Caco-2 (cell line): ENCODE measurements around the gene ALG12. TPM values are rescaled to one million over a fixed set of nuclear protein-coding genes. Genes with fewer than 3 reads are reported as not detected.

Source experiments
- BruUV-seq: library from RNA; stranded (reverse); fragments of 400-500 nt; replicated peaks from 2 replicates; lab custom pipeline; 2021; lab: Mats Ljungman, UMichigan
- CTCF ChIA-PET: fragments of 300-600 bp; sonication (Branson Sonifier 250); formaldehyde crosslinking; loops from one replicate; lab custom pipeline; 2022; ENCODE audit warnings: antibody characterized with exemption; lab: Charles Lee
- POLR2A ChIA-PET: fragments of 300-600 bp; sonication (Branson Sonifier 250); formaldehyde crosslinking; loops from one replicate; lab custom pipeline; 2022; ENCODE audit warnings: antibody characterized with exemption; lab: Charles Lee
- DNase-seq, 2 experiments: peaks; one replicate each; pipeline versions ENCODE4 v3.0.0 to v3.0.0-alpha.2; 2020 to 2022
- H3K27me3 ChIP-seq: replicated peaks from 2 replicates; pipeline ENCODE4 v1.6.0; 2011; ENCODE audit warnings: low read length; ENCODE audit not compliant: control insufficient read depth, insufficient read depth
- H3K36me3 ChIP-seq: 2 replicates; pipeline ENCODE4 v1.5.1; 2011; ENCODE audit warnings: low read length; ENCODE audit not compliant: control insufficient read depth, insufficient read depth
- H3K4me1 ChIP-seq: fragments of 250-450 bp; sonication (Bioruptor Pico); 2 replicates; pipeline ENCODE4 v1.5.1; 2020; ENCODE audit warnings: mild to moderate bottlenecking
- H3K4me3 ChIP-seq: 2 replicates; pipeline ENCODE4 v1.5.1; 2011; ENCODE audit warnings: low read depth, mild to moderate bottlenecking, control low read depth, low read length
- H3K9me3 ChIP-seq: fragments of 250-450 bp; sonication (Bioruptor Pico); 2 replicates; pipeline ENCODE4 v1.5.1; 2020; ENCODE audit warnings: mild to moderate bottlenecking, moderate library complexity
- H3K27ac Mint-ChIP-seq: one replicate; pipeline ENCODE4 v1.8.0; 2022; ENCODE audit warnings: mixed read lengths; ENCODE audit not compliant: unreplicated experiment
- H3K27me3 Mint-ChIP-seq: one replicate; pipeline ENCODE4 v1.8.0; 2022; ENCODE audit warnings: mixed read lengths; ENCODE audit not compliant: insufficient read depth, unreplicated experiment
- H3K36me3 Mint-ChIP-seq: one replicate; pipeline ENCODE4 v1.8.0; 2022; ENCODE audit warnings: mild to moderate bottlenecking, mixed read lengths; ENCODE audit not compliant: insufficient read depth, unreplicated experiment
- H3K4me1 Mint-ChIP-seq: one replicate; pipeline ENCODE4 v1.8.0; 2022; ENCODE audit warnings: low read depth, mixed read lengths; ENCODE audit not compliant: unreplicated experiment
- H3K4me3 Mint-ChIP-seq: one replicate; pipeline ENCODE4 v1.8.0; 2022; ENCODE audit warnings: mild to moderate bottlenecking, moderate library complexity, mixed read lengths; ENCODE audit not compliant: unreplicated experiment
- H3K9me3 Mint-ChIP-seq: one replicate; pipeline ENCODE4 v1.8.0; 2022; ENCODE audit warnings: mixed read lengths; ENCODE audit not compliant: unreplicated experiment
- CTCF ChIP-seq, 2 experiments: fragments of 200-600 bp in 1 of 2; IDR thresholded peaks; 1 replicate in 1 of 2; 2 replicates in 1 of 2; pipeline versions ENCODE4 v1.5.1 to v1.8.0; 2011 to 2022; ENCODE audit warnings: antibody characterized with exemption in 1 of 2, control low read depth in 1 of 2, inconsistent platforms in 1 of 2, low read depth in 1 of 2, low read length in 1 of 2, mild to moderate bottlenecking in 1 of 2, moderate library complexity in 1 of 2; ENCODE audit not compliant: insufficient read depth in 1 of 2, severe bottlenecking in 1 of 2, unreplicated experiment in 1 of 2
- intact Hi-C: fragments of 100-400 bp; cut with micrococcal nuclease; formaldehyde crosslinking; loops from one replicate; pipeline ENCODE4 v1.10.0; 2022; ENCODE audit not compliant: unreplicated experiment
- total RNA-seq: library from RNA; stranded (reverse); gene quantifications from 2 replicates; pipeline ENCODE4 v1.2.3, GENCODE V29; 2022

ALG12 gene
- total RNA-seq, 1 experiment from 2014 or later, result 35.7 TPM

GRCh38 chr22:49950396-49950994 lies 32.3 kb upstream of the ALG12 start:
- no peak for DNase-seq
- peak overlapping the region; percentile 75 for H3K4me3 Mint-ChIP-seq
- H3K4me1 ChIP-seq, result peaks cover 87% of the 10 kb centered on the region
- TF ChIP-seq CTCF (IDR thresholded peaks at IDR 0.05; ENCODE audit: insufficient read depth in 1 of 2, low read depth in 1 of 2, low read length in 1 of 2, severe bottlenecking in 1 of 2, unreplicated experiment in 1 of 2), result no peak
- CTCF ChIA-PET, result interaction anchor here (1.5 to 2.1 kb wide), 2 partner anchors 20 to 80 kb away, joined by 14 to 19 read pairs; no protein-coding TSS in a partner anchor
- H3K27ac Mint-ChIP-seq, result peak overlapping the region; percentile 99
- no peaks in the 10 kb centered on the region for H3K27me3 ChIP-seq
- H3K36me3 Mint-ChIP-seq, result peaks cover 8% of the 10 kb centered on the region
- H3K4me1 Mint-ChIP-seq, result peaks cover 8% of the 10 kb centered on the region
- no peaks in the 10 kb centered on the region for H3K27me3 Mint-ChIP-seq
- no peaks in the 10 kb centered on the region for H3K36me3 ChIP-seq
- H3K9me3 Mint-ChIP-seq, result no peaks in the 10 kb centered on the region
- no peak overlapping the region for H3K4me3 ChIP-seq
- intact Hi-C loops, result no loop called here
- POLR2A ChIA-PET, result interaction anchor here (1.1 to 3.7 kb wide), 4 partner anchors 11 to 20 kb away, joined by 3 to 25 read pairs (median 12); partner anchors contain the start of gene PIM3
- no TSS peak for BruUV-seq
- H3K9me3 ChIP-seq, result no peaks in the 10 kb centered on the region

- Mint-ChIP-seq H3K27me3 (no peaks in the 10 kb centered on the region), H3K4me3 (no peak overlapping the region), H3K27ac (peak overlapping the region; percentile 23), H3K4me1 (peaks cover 8% of the 10 kb centered on the region), H3K36me3 (peaks cover 8% of the 10 kb centered on the region), H3K9me3 (no peaks in the 10 kb centered on the region)
- no peak for TF ChIP-seq CTCF (IDR thresholded peaks at IDR 0.05; ENCODE audit: insufficient read depth in 1 of 2, low read depth in 1 of 2, low read length in 1 of 2, severe bottlenecking in 1 of 2, unreplicated experiment in 1 of 2)
- ChIA-PET POLR2A (interaction anchor here (3.7 kb wide), 1 partner anchor 11 kb away, joined by 25 read pairs; the partner anchor contains the start of gene PIM3), CTCF (no interaction called here)
- intact Hi-C loops, result no loop called here
- no peaks in the 10 kb centered on the region for H3K27me3 ChIP-seq
- DNase-seq, result no peak
- H3K4me3 ChIP-seq, result no peak overlapping the region
- H3K36me3 ChIP-seq, result no peaks in the 10 kb centered on the region
- peaks cover 87% of the 10 kb centered on the region for H3K4me1 ChIP-seq
- H3K9me3 ChIP-seq, result no peaks in the 10 kb centered on the region
- no TSS peak for BruUV-seq
These were observed 31.7 kb upstream of the ALG12 start for GRCh38 chr22:49949914-49950292.

- POLR2A ChIA-PET, result no interaction called here
- H3K27me3 Mint-ChIP-seq, result no peaks in the 10 kb centered on the region
- Histone ChIP-seq H3K9me3 (no peaks in the 10 kb centered on the region), H3K4me1 (peaks cover 81% of the 10 kb centered on the region), H3K36me3 (no peaks in the 10 kb centered on the region), H3K4me3 (no peak overlapping the region), H3K27me3 (no peaks in the 10 kb centered on the region)
- no peak for TF ChIP-seq CTCF (IDR thresholded peaks at IDR 0.05; ENCODE audit: insufficient read depth in 1 of 2, low read depth in 1 of 2, low read length in 1 of 2, severe bottlenecking in 1 of 2, unreplicated experiment in 1 of 2)
- DNase-seq, result peak; percentile 39 to 70
- BruUV-seq, result no TSS peak
- intact Hi-C loops, result no loop called here
- H3K36me3 Mint-ChIP-seq, result peaks cover 8% of the 10 kb centered on the region
- H3K9me3 Mint-ChIP-seq, result no peaks in the 10 kb centered on the region
- no peak overlapping the region for H3K4me3 Mint-ChIP-seq
- peak overlapping the region; percentile 77 for H3K27ac Mint-ChIP-seq
- CTCF ChIA-PET, result no interaction called here
- peaks cover 8% of the 10 kb centered on the region for H3K4me1 Mint-ChIP-seq
These were observed 31.0 kb upstream of the ALG12 start for GRCh38 chr22:49948958-49949913.
